Trophoblast cell (in vitro differentiated cells and primary cell): ENCODE results near the gene GUCA2A.

Experiments used
- DNase-seq, 2 donors: peaks; one replicate each; pipeline ENCODE4 v3.0.0-alpha.2; 2016
- H2AFZ ChIP-seq: 2 replicates; pipeline ENCODE4 v1.6.1; 2013; ENCODE audit warnings: low read length, moderate library complexity, mild to moderate bottlenecking; ENCODE audit not compliant: insufficient read depth, poor library complexity
- H2AK5ac ChIP-seq: 2 replicates; pipeline ENCODE4 v1.6.1; 2013; ENCODE audit warnings: mild to moderate bottlenecking, low read length
- H2BK120ac ChIP-seq: 2 replicates; pipeline ENCODE4 v1.6.1; 2013; ENCODE audit warnings: low read length, mild to moderate bottlenecking, moderate library complexity; ENCODE audit not compliant: insufficient read depth, poor library complexity
- H2BK12ac ChIP-seq: 2 replicates; pipeline ENCODE4 v1.6.1; 2013; ENCODE audit warnings: mild to moderate bottlenecking, low read length, moderate library complexity
- H2BK5ac ChIP-seq: 2 replicates; pipeline ENCODE4 v1.6.1; 2013; ENCODE audit warnings: low read length, low read depth, moderate library complexity, mild to moderate bottlenecking; ENCODE audit not compliant: poor library complexity
- H3K14ac ChIP-seq: 2 replicates; pipeline ENCODE4 v1.6.1; 2013; ENCODE audit warnings: mild to moderate bottlenecking, low read length
- H3K18ac ChIP-seq: 2 replicates; pipeline ENCODE4 v1.6.1; 2013; ENCODE audit warnings: mild to moderate bottlenecking, low read length
- H3K23ac ChIP-seq: 2 replicates; pipeline ENCODE4 v1.6.1; 2013; ENCODE audit warnings: low read length
- H3K27ac ChIP-seq: 2 replicates; pipeline ENCODE4 v1.5.1; 2013; ENCODE audit warnings: low read depth, mild to moderate bottlenecking, inconsistent platforms, low read length, moderate library complexity
- H3K27me3 ChIP-seq: 2 replicates; pipeline ENCODE4 v1.6.1; 2013; ENCODE audit warnings: inconsistent platforms, mild to moderate bottlenecking, low read length, moderate library complexity; ENCODE audit not compliant: insufficient read depth
- H3K36me3 ChIP-seq, 2 experiments: 1 replicate in 1 of 2; 2 replicates in 1 of 2; pipeline ENCODE4 v1.6.1; 2013; ENCODE audit warnings: low read length in 2 of 2, mild to moderate bottlenecking in 2 of 2, moderate library complexity in 1 of 2; ENCODE audit not compliant: insufficient read depth in 2 of 2, control insufficient read depth in 1 of 2
- H3K4ac ChIP-seq: 2 replicates; pipeline ENCODE4 v1.6.1; 2013; ENCODE audit warnings: low read depth, mild to moderate bottlenecking, low read length, moderate library complexity
- H3K4me1 ChIP-seq, 2 experiments: 1 replicate in 1 of 2; 2 replicates in 1 of 2; pipeline ENCODE4 v1.6.1; 2013; ENCODE audit warnings: low read length in 2 of 2, mild to moderate bottlenecking in 2 of 2, moderate library complexity in 1 of 2; ENCODE audit not compliant: insufficient read depth in 2 of 2, control insufficient read depth in 1 of 2
- H3K4me2 ChIP-seq: 2 replicates; pipeline ENCODE4 v1.6.1; 2013; ENCODE audit warnings: inconsistent platforms, mild to moderate bottlenecking, low read length, moderate library complexity
- H3K4me3 ChIP-seq: 2 replicates; pipeline ENCODE4 v1.5.1; 2013; ENCODE audit warnings: mild to moderate bottlenecking, low read depth, low read length, inconsistent platforms
- H3K79me1 ChIP-seq: one replicate; pipeline ENCODE4 v1.6.1; 2013; ENCODE audit warnings: low read length
- H3K79me2 ChIP-seq: 2 replicates; pipeline ENCODE4 v1.6.1; 2013; ENCODE audit warnings: low read length, mild to moderate bottlenecking; ENCODE audit not compliant: control insufficient read depth, insufficient read depth, poor library complexity
- H3K9ac ChIP-seq: 2 replicates; pipeline ENCODE4 v1.6.1; 2013; ENCODE audit warnings: mild to moderate bottlenecking, low read length
- H3K9me3 ChIP-seq: 2 replicates; pipeline ENCODE4 v1.6.1; 2013; ENCODE audit warnings: low read depth, mild to moderate bottlenecking, control low read depth, inconsistent platforms, low read length; ENCODE audit not compliant: insufficient read depth
- H4K12ac ChIP-seq: 2 replicates; pipeline ENCODE4 v1.6.1; 2013; ENCODE audit warnings: low read depth, mild to moderate bottlenecking, low read length, moderate library complexity
- H4K8ac ChIP-seq: 2 replicates; pipeline ENCODE4 v1.6.1; 2013; ENCODE audit warnings: low read depth, mild to moderate bottlenecking, low read length, moderate library complexity
- H4K91ac ChIP-seq: one replicate; pipeline ENCODE4 v1.6.1; 2013; ENCODE audit warnings: low read depth, mild to moderate bottlenecking, low read length, moderate library complexity
- WGBS: extraction: QIAGEN DNeasy Blood & Tissue Kit; methylation state at CpG from one replicate; pipeline ENCODE4 v1.1.7; 2013; ENCODE audit warnings: missing lambda C conversion rate; ENCODE audit not compliant: insufficient read length, insufficient coverage; ENCODE audit errors: extremely low coverage; 5-methylcytosine and 5-hydroxymethylcytosine counted together

The GUCA2A gene

DNA sequence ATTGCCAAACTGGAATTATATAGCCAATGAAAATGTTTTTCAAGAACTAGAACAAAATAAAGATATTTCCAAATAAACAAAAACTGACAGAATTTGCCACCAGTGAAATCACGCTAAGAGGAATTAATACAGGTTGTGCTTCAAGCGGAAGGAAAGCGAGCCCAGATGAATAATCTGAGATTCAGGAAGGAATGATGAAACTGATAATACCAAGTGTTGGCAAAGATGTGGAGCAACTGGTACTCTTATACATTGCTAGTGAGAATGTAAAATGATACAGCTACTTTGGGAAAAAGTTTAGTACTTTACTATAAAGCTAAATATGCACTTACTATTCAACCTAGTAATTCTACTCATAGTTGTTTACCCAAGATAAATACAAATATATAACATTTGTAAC, 42.1 kb downstream of the GUCA2A start:
- WGBS: no CpG with 5 or more reads among the region's 3 CpGs
- H3K14ac ChIP-seq: no peak overlapping the region
- H2AK5ac ChIP-seq: no peak overlapping the region
- H3K23ac ChIP-seq: no peak overlapping the region
- H3K4ac ChIP-seq: no peak overlapping the region
- H3K27ac ChIP-seq: no peak overlapping the region
- no peak overlapping the region for H3K4me2 ChIP-seq
- no peak overlapping the region for H4K12ac ChIP-seq
- no peaks in the 10 kb centered on the region for H3K79me2 ChIP-seq
- H3K27me3 ChIP-seq: no peaks in the 10 kb centered on the region
- peak in 1 of 2 donors; percentile 25 for DNase-seq
- no peaks in the 10 kb centered on the region for H3K79me1 ChIP-seq
- H2BK120ac ChIP-seq: no peak overlapping the region
- H3K4me1 ChIP-seq: no peaks in the 10 kb centered on the region
- no peak overlapping the region for H3K18ac ChIP-seq
- H2AFZ ChIP-seq: no peak overlapping the region
- no peak overlapping the region for H4K8ac ChIP-seq
- H2BK12ac ChIP-seq: no peak overlapping the region
- H3K9me3 ChIP-seq: no peaks in the 10 kb centered on the region
- no peak overlapping the region for H4K91ac ChIP-seq
- no peak overlapping the region for H3K9ac ChIP-seq
- no peak overlapping the region for H2BK5ac ChIP-seq
- H3K36me3 ChIP-seq: no peaks in the 10 kb centered on the region
- H3K4me3 ChIP-seq: no peak overlapping the region

GRCh38 chr1:42118125-42118524, 46.4 kb downstream of the GUCA2A start:
- WGBS: no CpG with 5 or more reads among the region's 1 CpG
- no peaks in the 10 kb centered on the region for H3K27me3 ChIP-seq
- no peak overlapping the region for H3K9ac ChIP-seq

GRCh38 chr1:42117214-42117613, 47.3 kb downstream of the GUCA2A start:
- no CpG with 5 or more reads among the region's 5 CpGs for WGBS

More at GRCh38 chr1:42118125-42118524, 46.4 kb downstream of the GUCA2A start:
- no peak overlapping the region for H3K23ac ChIP-seq
- no peak overlapping the region for H2BK120ac ChIP-seq
- no peak overlapping the region for H3K18ac ChIP-seq
- H2BK12ac ChIP-seq: no peak overlapping the region
- no peak overlapping the region for H4K91ac ChIP-seq
- no peak overlapping the region for H3K14ac ChIP-seq
- H2AFZ ChIP-seq: no peak overlapping the region
- no peak for DNase-seq
- H3K79me2 ChIP-seq: no peaks in the 10 kb centered on the region
- H3K9me3 ChIP-seq: no peaks in the 10 kb centered on the region
- H3K79me1 ChIP-seq: no peaks in the 10 kb centered on the region
- H3K27ac ChIP-seq: no peak overlapping the region
- H2AK5ac ChIP-seq: no peak overlapping the region
- H4K8ac ChIP-seq: no peak overlapping the region
- no peak overlapping the region for H4K12ac ChIP-seq
- H3K4me3 ChIP-seq: no peak overlapping the region
- H2BK5ac ChIP-seq: no peak overlapping the region
- no peak overlapping the region for H3K4ac ChIP-seq
- no peak overlapping the region for H3K4me2 ChIP-seq
- no peaks in the 10 kb centered on the region for H3K4me1 ChIP-seq
- H3K36me3 ChIP-seq: no peaks in the 10 kb centered on the region

DNA sequence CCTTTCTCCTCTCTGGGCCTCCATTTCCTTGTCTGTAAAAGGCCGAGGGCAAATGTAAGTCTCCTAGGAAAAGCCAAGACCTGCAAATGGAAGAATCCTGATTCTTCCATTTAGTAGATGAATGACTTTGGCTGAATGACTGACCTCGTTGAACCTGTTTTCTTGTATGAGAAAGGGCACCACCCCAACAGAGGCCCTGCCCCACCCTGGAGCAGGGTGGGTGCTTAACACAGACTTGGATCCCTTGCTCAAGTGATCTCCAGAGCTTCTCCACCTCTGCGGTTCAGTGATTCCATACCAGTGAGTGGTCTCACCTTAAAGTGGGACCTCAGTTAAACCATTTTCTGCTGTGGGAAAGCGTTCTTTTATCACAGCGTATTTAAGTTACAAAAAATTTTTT, 50.3 kb downstream of the GUCA2A start:
- H3K18ac ChIP-seq: no peak overlapping the region
- H3K4me2 ChIP-seq: no peak overlapping the region
- no peak overlapping the region for H2BK12ac ChIP-seq
- no peak overlapping the region for H3K27ac ChIP-seq
- H3K9me3 ChIP-seq: no peaks in the 10 kb centered on the region
- no peaks in the 10 kb centered on the region for H3K79me2 ChIP-seq
- H3K4me1 ChIP-seq: no peaks in the 10 kb centered on the region
- no peak overlapping the region for H2BK5ac ChIP-seq
- no peaks in the 10 kb centered on the region for H3K36me3 ChIP-seq
- H3K4ac ChIP-seq: no peak overlapping the region
- H4K8ac ChIP-seq: no peak overlapping the region
- no peak overlapping the region for H2AK5ac ChIP-seq
- no peaks in the 10 kb centered on the region for H3K27me3 ChIP-seq
- peak; percentile 66 to 73 for DNase-seq
- no peak overlapping the region for H3K14ac ChIP-seq
- H2BK120ac ChIP-seq: no peak overlapping the region
- H3K23ac ChIP-seq: no peak overlapping the region
- no peak overlapping the region for H2AFZ ChIP-seq
- no peaks in the 10 kb centered on the region for H3K79me1 ChIP-seq
- H3K9ac ChIP-seq: no peak overlapping the region
- H4K12ac ChIP-seq: no peak overlapping the region
- no peak overlapping the region for H3K4me3 ChIP-seq
- WGBS: no CpG with 5 or more reads among the region's 5 CpGs
- no peak overlapping the region for H4K91ac ChIP-seq

More at GRCh38 chr1:42117214-42117613, 47.3 kb downstream of the GUCA2A start:
- H4K12ac ChIP-seq: no peak overlapping the region
- no peaks in the 10 kb centered on the region for H3K4me1 ChIP-seq
- no peak overlapping the region for H3K14ac ChIP-seq
- H2AFZ ChIP-seq: no peak overlapping the region
- no peak overlapping the region for H3K9ac ChIP-seq
- H3K23ac ChIP-seq: no peak overlapping the region
- DNase-seq: no peak
- no peaks in the 10 kb centered on the region for H3K79me2 ChIP-seq
- H3K27ac ChIP-seq: no peak overlapping the region
- H3K27me3 ChIP-seq: no peaks in the 10 kb centered on the region
- H2BK120ac ChIP-seq: no peak overlapping the region
- H3K4me3 ChIP-seq: no peak overlapping the region
- H3K18ac ChIP-seq: no peak overlapping the region
- no peak overlapping the region for H2AK5ac ChIP-seq
- no peak overlapping the region for H4K91ac ChIP-seq
- no peak overlapping the region for H3K4ac ChIP-seq
- H3K9me3 ChIP-seq: no peaks in the 10 kb centered on the region
- no peak overlapping the region for H4K8ac ChIP-seq
- H3K36me3 ChIP-seq: no peaks in the 10 kb centered on the region
- H2BK5ac ChIP-seq: no peak overlapping the region
- no peak overlapping the region for H3K4me2 ChIP-seq
- no peak overlapping the region for H2BK12ac ChIP-seq
- no peaks in the 10 kb centered on the region for H3K79me1 ChIP-seq
